HepG2 (cell line): Measurements from ENCODE around the gene GDPGP1. TPM values are rescaled to one million over a fixed set of nuclear protein-coding genes. Genes with fewer than 3 reads are reported as not detected.
A peak's percentile ranks its signal among the peaks of the same experiment; 100 is the strongest.

Experiments used
- ATAC-seq: fragments of 200-7000 bp; cut with Tn5 transposase; 3 replicates; pipeline ENCODE4 v1.9.1; 2020; ENCODE audit warnings: mild to moderate bottlenecking, moderate library complexity
- BruUV-seq: library from RNA; stranded (reverse); fragments of 400-500 nt; replicated peaks from 2 replicates; lab custom pipeline; 2021; lab: Mats Ljungman, UMichigan
- CTCF ChIA-PET: fragments of 300-600 bp; formaldehyde crosslinking; extraction: SDS; loops from one replicate; lab custom pipeline; 2021; ENCODE audit warnings: low total read pairs, inconsistent platforms, low intra/inter-chr PET ratio; lab: Yijun Ruan, JAX
- POLR2A ChIA-PET: fragments of 350-600 bp; sonication (Branson Sonifier 250); formaldehyde crosslinking; loops from one replicate; lab custom pipeline; 2020; ENCODE audit warnings: antibody characterized with exemption, inconsistent platforms; lab: Yijun Ruan, JAX
- DNase-seq: peaks from one replicate; pipeline ENCODE4 v3.0.0-alpha.2; 2015; ENCODE audit warnings: low spot score
- FAIRE-seq: peaks from 3 replicates; lab custom pipeline; 2011; peaks lifted over from hg19 to GRCh38; lab: Jason Lieb, UNC
- H2AFZ ChIP-seq: one replicate; pipeline ENCODE4 v1.6.1; 2011; ENCODE audit warnings: low read length, inconsistent platforms
- H3K27ac ChIP-seq: fragments of 300-600 bp; 3 replicates; pipeline ENCODE4 v1.8.0; 2011; ENCODE audit warnings: mixed run types, mild to moderate bottlenecking, mixed read lengths, low read length, inconsistent platforms; ENCODE audit not compliant: insufficient read depth; ENCODE audit errors: extremely low read length
- H3K27me3 ChIP-seq, 2 experiments: fragments of 200-600 bp in 1 of 2; 2 replicates in 1 of 2; 3 replicates in 1 of 2; pipeline versions ENCODE4 v1.6.0 to v1.8.0; 2011; ENCODE audit warnings: low read length in 2 of 2, mild to moderate bottlenecking in 2 of 2, moderate library complexity in 2 of 2, inconsistent platforms in 1 of 2; ENCODE audit not compliant: insufficient read depth in 2 of 2, control insufficient read depth in 1 of 2
- H3K36me3 ChIP-seq, 2 experiments: fragments of 200-600 bp in 1 of 2; replicated peaks in 1 of 2; 2 replicates in 1 of 2; 3 replicates in 1 of 2; pipeline versions ENCODE4 v1.5.1 to v1.8.0; 2011; ENCODE audit warnings: low read length in 2 of 2, inconsistent platforms in 1 of 2; ENCODE audit not compliant: insufficient read depth in 2 of 2, control insufficient read depth in 1 of 2
- H3K4me1 ChIP-seq: 2 replicates; pipeline ENCODE4 v1.5.1; 2012; ENCODE audit warnings: low read length, inconsistent platforms; ENCODE audit not compliant: insufficient read depth
- H3K4me2 ChIP-seq: 2 replicates; pipeline ENCODE4 v1.6.0; 2011; ENCODE audit warnings: low read depth, low read length, inconsistent platforms
- H3K4me3 ChIP-seq, 3 experiments: fragments of 200-600 bp in 1 of 3; sonication (generic), shearing (Covaris generic) in 1 of 3; replicated peaks in 1 of 3; 2 replicates each; pipeline ENCODE4 v1.5.1; 2011 to 2016; ENCODE audit warnings: low read length in 3 of 3, inconsistent platforms in 2 of 3, low read depth in 2 of 3, mild to moderate bottlenecking in 2 of 3, control low read depth in 1 of 3, mixed read lengths in 1 of 3; ENCODE audit not compliant: insufficient read depth in 1 of 3
- H3K79me2 ChIP-seq: one replicate; pipeline ENCODE4 v1.6.1; 2011; ENCODE audit warnings: low read length, inconsistent platforms; ENCODE audit not compliant: insufficient read depth
- H3K9ac ChIP-seq: 2 replicates; pipeline ENCODE4 v1.6.0; 2011; ENCODE audit warnings: mild to moderate bottlenecking, low read depth, low read length, inconsistent platforms; ENCODE audit not compliant: insufficient read depth
- H3K9me3 ChIP-seq: 2 replicates; pipeline ENCODE4 v1.5.1; 2012; ENCODE audit warnings: mild to moderate bottlenecking, low read length
- H4K20me1 ChIP-seq: 2 replicates; pipeline ENCODE4 v1.6.0; 2011; ENCODE audit warnings: inconsistent platforms, mild to moderate bottlenecking, low read length, moderate library complexity; ENCODE audit not compliant: insufficient read depth
- CEBPZ ChIP-seq: IDR thresholded peaks from 2 replicates; pipeline ENCODE4 v1.6.1; 2012; ENCODE audit warnings: low read length, improper control_type of control experiment
- DNMT1 ChIP-seq: sonication (generic); formaldehyde crosslinking; IDR thresholded peaks from 2 replicates; pipeline ENCODE4 v1.5.1; 2020; ENCODE audit warnings: mild to moderate bottlenecking, missing genetic modification reagents
- GABPB1 ChIP-seq: IDR thresholded peaks from 2 replicates; pipeline ENCODE4 v1.6.1; 2016; ENCODE audit warnings: mild to moderate bottlenecking, missing genetic modification reagents, moderate library complexity, missing compliant biosample characterization
- HNF4G ChIP-seq, 2 experiments: sonication (generic) in 1 of 2; formaldehyde crosslinking in 1 of 2; IDR thresholded peaks; 2 replicates each; pipeline versions ENCODE4 v1.4.0 to v1.6.1; 2011 to 2020; ENCODE audit warnings: borderline replicate concordance in 2 of 2, low read depth in 2 of 2, mild to moderate bottlenecking in 2 of 2, low read length in 1 of 2, missing genetic modification reagents in 1 of 2, moderate library complexity in 1 of 2
- MBNL3 ChIP-seq: fragments of 250-450 bp; sonication (Bioruptor Pico); conservative IDR thresholded peaks from 2 replicates; pipeline ENCODE4 v1.8.0; 2022; ENCODE audit warnings: mild to moderate bottlenecking, inconsistent platforms
- MED8 ChIP-seq: sonication (generic); formaldehyde crosslinking; IDR thresholded peaks from 2 replicates; pipeline ENCODE4 v1.8.1; 2023; ENCODE audit warnings: mild to moderate bottlenecking, missing genetic modification reagents; ENCODE audit not compliant: insufficient replicate concordance
- RNF219 ChIP-seq: sonication (generic); formaldehyde crosslinking; IDR thresholded peaks from 2 replicates; pipeline ENCODE4 v1.5.0; 2020; ENCODE audit warnings: mild to moderate bottlenecking, missing genetic modification reagents
- SAP130 ChIP-seq: IDR thresholded peaks from 2 replicates; pipeline ENCODE4 v1.6.1; 2016; ENCODE audit warnings: low read depth
- SP4 ChIP-seq: sonication (generic); formaldehyde crosslinking; IDR thresholded peaks from 2 replicates; pipeline ENCODE4 v1.8.1; 2023; ENCODE audit warnings: mild to moderate bottlenecking, missing genetic modification reagents
- SP5 ChIP-seq: IDR thresholded peaks from 2 replicates; pipeline ENCODE4 v1.6.1; 2016; ENCODE audit warnings: low read depth, borderline replicate concordance
- THRA ChIP-seq: sonication (generic); formaldehyde crosslinking; IDR thresholded peaks from 2 replicates; pipeline ENCODE4 v1.4.0; 2020; ENCODE audit warnings: missing genetic modification reagents, borderline replicate concordance
- TMF1 ChIP-seq: sonication (generic); formaldehyde crosslinking; IDR thresholded peaks from 2 replicates; pipeline ENCODE4 v1.8.1; 2022; ENCODE audit warnings: low read depth, missing genetic modification reagents
- ZNF550 ChIP-seq: sonication (generic); formaldehyde crosslinking; IDR thresholded peaks from 2 replicates; pipeline ENCODE4 v1.4.0; 2020; ENCODE audit warnings: mild to moderate bottlenecking, missing genetic modification reagents, borderline replicate concordance
- WGBS: methylation state at CpG from one replicate; pipeline ENCODE4 v1.1.6; 2017; ENCODE audit warnings: low lambda C conversion rate; 5-methylcytosine and 5-hydroxymethylcytosine counted together
- in situ Hi-C: cut with HindIII; loops from 2 replicates; pipeline ENCODE4 v1.10.0; 2017; ENCODE audit warnings: low pct_unique_long_range_greater_than_20kb; ENCODE audit not compliant: extremely low pct_ligation_motif_present
- intact Hi-C: fragments of 100-400 bp; cut with micrococcal nuclease; formaldehyde crosslinking; loops from one replicate; pipeline ENCODE4 v1.10.0; 2022; ENCODE audit not compliant: unreplicated experiment
- polyA plus RNA-seq, 8 experiments: library from polyadenylated mRNA; depleted of rRNA in 3 of 8; stranded (reverse) in 7 of 8; unstranded in 1 of 8; fragments of >200 nt; fragmentation: Illumina TruSeq in 4 of 8; extraction: Trizol in 4 of 8; gene quantifications; 2 replicates each; pipeline versions ENCODE4 v1.2.1 to v1.2.3, GENCODE V29; 2011 to 2016; ENCODE audit warnings: low read depth in 4 of 8, missing spikeins in 1 of 8, mixed read lengths in 1 of 8; ENCODE audit not compliant: insufficient read depth in 1 of 8
- total RNA-seq, 5 experiments: library from RNA; depleted of rRNA; stranded (reverse); fragments of >200 nt; fragmentation: Illumina TruSeq; extraction: Trizol; gene quantifications; 2 replicates each; pipeline ENCODE4 v1.2.3, GENCODE V29; 2016; ENCODE audit warnings: low read depth in 1 of 5

The GDPGP1 gene
- total and polyA plus RNA-seq, 2 of the 13 experiments (the other 11 are each of a cell fraction or from before 2014, with no cell fraction given): 1.5 to 4.3 TPM

- no peak for FAIRE-seq
- WGBS: under 1% methylated on average over 26 of the region's 88 CpGs
- TF ChIP-seq GABPB1: peak; percentile 81
- TF ChIP-seq MED8 (CRISPR knock-in tag): peak; percentile 35
- peak; percentile 70 for TF ChIP-seq SAP130
- no peak for TF ChIP-seq THRA (CRISPR knock-in tag)
- peak; percentile 4; the same call in 1 of the 2 replicates for TF ChIP-seq SP4 (CRISPR knock-in tag)
- TF ChIP-seq CEBPZ: no peak
- 0 out of 2 replicates have a peak, but pooled peaks have one; percentile 45 for TF ChIP-seq DNMT1 (CRISPR knock-in tag)
- no peak for TF ChIP-seq MBNL3 (CRISPR knock-in tag)
- peak; percentile 54; the same call in 1 of the 2 replicates for TF ChIP-seq SP5 (CRISPR knock-in tag)
- TF ChIP-seq RNF219: no peak
- no peak for TF ChIP-seq ZNF550 (CRISPR knock-in tag)
- no peak for TF ChIP-seq HNF4G (IDR thresholded peaks at IDR 0.05; ENCODE audit: borderline replicate concordance, low read depth, low read length)
- TF ChIP-seq HNF4G (CRISPR knock-in tag; IDR thresholded peaks at IDR 0.05; ENCODE audit: borderline replicate concordance, low read depth): no peak
- TF ChIP-seq TMF1 (CRISPR knock-in tag): peak; percentile 59; the same call in 1 of the 2 replicates
These were observed 32.7 kb upstream of the GDPGP1 start, which contains the start of gene SEMA4B for GRCh38 chr15:90201130-90201943. SEMA4B (plus strand) TSS chr15:90201330; CDS start chr15:90201579, 249 bp downstream.

More at GRCh38 chr15:90201130-90201943, 32.7 kb upstream of the GDPGP1 start, which contains the start of gene SEMA4B:
- intact Hi-C loops (loop anchor here (2.0 kb wide), 1 partner anchor 19 kb away; no protein-coding TSS in a partner anchor), in situ Hi-C loops (no loop called here)
- Histone ChIP-seq H3K27me3 (no peaks in the 10 kb centered on the region), H3K4me3 (peak within 1 kb of the TSS; percentile 85 to 95 (median 95)), H3K36me3 (0 out of 5 replicates have a peak, but pooled peaks cover 0 to under 1% of the 10 kb centered on the region in 2 experiments), H3K27ac (peak within 1 kb of the TSS; percentile 30), H2AFZ (no peak within 1 kb of the TSS), H3K4me1 (peaks cover 26% of the 10 kb centered on the region), H3K4me2 (peak within 1 kb of the TSS; percentile 87), H3K79me2 (peaks cover 6% of the 10 kb centered on the region), H3K9me3 (no peaks in the 10 kb centered on the region), H3K9ac (peak within 1 kb of the TSS; percentile 72), H4K20me1 (peaks cover 6% of the 10 kb centered on the region; the same call in 1 of the 2 replicates)
- DNase-seq (peak; percentile 36), ATAC-seq (peak; percentile 89)
- CTCF ChIA-PET: no interaction called here
- POLR2A ChIA-PET: interaction anchor here (1.0 to 4.0 kb wide), 6 partner anchors 9 to 48 kb away, joined by 3 to 55 read pairs (median 8); partner anchors contain the start of genes CIB1, GDPGP1 and TTLL13
- no TSS peak for BruUV-seq
